MM.1S (cell line): ENCODE measurements around the gene C11orf91.

Experiments used
- DNase-seq: peaks from one replicate; pipeline ENCODE4 v3.0.0-alpha.2; 2015
- H2AFZ ChIP-seq: fragments of 300-600 bp; sonication (generic); 2 replicates; pipeline ENCODE4 v1.6.0; 2016; ENCODE audit warnings: antibody characterized with exemption, low read length
- H3F3A ChIP-seq: fragments of 300-600 bp; sonication (generic); 2 replicates; pipeline ENCODE4 v1.6.1; 2016; ENCODE audit warnings: mild to moderate bottlenecking, antibody characterized with exemption, low read length, moderate library complexity, mixed read lengths; ENCODE audit not compliant: insufficient read depth
- H3K27ac ChIP-seq: fragments of 300-600 bp; sonication (generic); 2 replicates; pipeline ENCODE4 v1.5.1; 2016; ENCODE audit warnings: mild to moderate bottlenecking, low read length
- H3K27me3 ChIP-seq: fragments of 300-600 bp; sonication (generic); replicated peaks from 2 replicates; pipeline ENCODE4 v1.6.0; 2016; ENCODE audit warnings: low read length; ENCODE audit not compliant: insufficient read depth
- H3K36me3 ChIP-seq: fragments of 300-600 bp; sonication (generic); replicated peaks from 2 replicates; pipeline ENCODE4 v1.6.1; 2016; ENCODE audit warnings: mild to moderate bottlenecking, low read length, mixed read lengths; ENCODE audit not compliant: insufficient read depth
- H3K4me1 ChIP-seq: fragments of 300-600 bp; sonication (generic); 2 replicates; pipeline ENCODE4 v1.6.1; 2016; ENCODE audit warnings: low read length, mixed read lengths
- H3K4me2 ChIP-seq: fragments of 300-600 bp; sonication (generic); 2 replicates; pipeline ENCODE4 v1.6.0; 2016; ENCODE audit warnings: low read depth, low read length
- H3K4me3 ChIP-seq: fragments of 300-600 bp; sonication (generic); 2 replicates; pipeline ENCODE4 v1.5.1; 2016; ENCODE audit warnings: low read length, mixed read lengths
- H3K79me2 ChIP-seq: fragments of 300-600 bp; sonication (generic); 2 replicates; pipeline ENCODE4 v1.6.1; 2016; ENCODE audit warnings: mixed run types, low read length, mixed read lengths
- H3K9ac ChIP-seq: fragments of 300-600 bp; sonication (generic); 2 replicates; pipeline ENCODE4 v1.6.1; 2016; ENCODE audit warnings: low read length, mixed read lengths
- H3K9me2 ChIP-seq: fragments of 300-600 bp; sonication (generic); replicated peaks from 2 replicates; pipeline ENCODE4 v1.6.1; 2016; ENCODE audit warnings: mild to moderate bottlenecking, low read length, mixed read lengths; ENCODE audit not compliant: insufficient read depth
- H3K9me3 ChIP-seq: fragments of 300-600 bp; sonication (generic); replicated peaks from 2 replicates; pipeline ENCODE4 v1.6.1; 2016; ENCODE audit warnings: mild to moderate bottlenecking, low read length, mixed read lengths; ENCODE audit not compliant: insufficient read depth
- H4K20me1 ChIP-seq: fragments of 300-600 bp; sonication (generic); 2 replicates; pipeline ENCODE4 v1.6.1; 2016; ENCODE audit warnings: mild to moderate bottlenecking, low read length, moderate library complexity, mixed read lengths; ENCODE audit not compliant: insufficient read depth
- CTCF ChIP-seq: fragments of 300-600 bp; sonication (generic); IDR thresholded peaks from 2 replicates; pipeline ENCODE4 v1.5.1; 2016; ENCODE audit warnings: antibody characterized with exemption, low read length, mixed read lengths
- EZH2 ChIP-seq: fragments of 300-600 bp; sonication (generic); optimal IDR thresholded peaks from 2 replicates; pipeline ENCODE3; 2017; ENCODE audit warnings: low read depth, mild to moderate bottlenecking, antibody characterized with exemption, low read length, mixed read lengths
- EZH2phosphoT487 ChIP-seq: fragments of 300-600 bp; sonication (generic); IDR thresholded peaks from 2 replicates; pipeline ENCODE4 v1.6.1; 2018; ENCODE audit warnings: antibody characterized with exemption, low read length

Gene C11orf91

GRCh38 chr11:33695051-33695566 is 5.5 kb downstream of the C11orf91 start:
- no peaks in the 10 kb centered on the region for H3K79me2 ChIP-seq
- no peaks in the 10 kb centered on the region for H3F3A ChIP-seq
- no peaks in the 10 kb centered on the region for H3K9me3 ChIP-seq
- H3K4me1 ChIP-seq: peaks cover 6% of the 10 kb centered on the region; the same call in 1 of the 2 replicates
- no peaks in the 10 kb centered on the region for H3K27me3 ChIP-seq
- no peak overlapping the region for H3K4me2 ChIP-seq
- no peaks in the 10 kb centered on the region for H3K36me3 ChIP-seq
- no peak for DNase-seq
- H2AFZ ChIP-seq: no peak overlapping the region
- H3K9me2 ChIP-seq: no peaks in the 10 kb centered on the region
- no peak overlapping the region for H3K4me3 ChIP-seq
- no peaks in the 10 kb centered on the region for H4K20me1 ChIP-seq
- H3K27ac ChIP-seq: no peak overlapping the region
- TF ChIP-seq EZH2 (no peak), CTCF (no peak), EZH2phosphoT487 (no peak)
- no peak overlapping the region for H3K9ac ChIP-seq

GRCh38 chr11:33694346-33695050 is 6.1 kb downstream of the C11orf91 start:
- DNase-seq: no peak
- no peaks in the 10 kb centered on the region for H3K27me3 ChIP-seq
- H3K9me2 ChIP-seq: no peaks in the 10 kb centered on the region
- no peaks in the 10 kb centered on the region for H3K36me3 ChIP-seq
- no peaks in the 10 kb centered on the region for H4K20me1 ChIP-seq
- no peak overlapping the region for H3K4me2 ChIP-seq
- H3K4me3 ChIP-seq: no peak overlapping the region
- TF ChIP-seq CTCF (no peak), EZH2phosphoT487 (no peak), EZH2 (no peak)
- H3K27ac ChIP-seq: no peak overlapping the region
- H3K79me2 ChIP-seq: no peaks in the 10 kb centered on the region
- no peak overlapping the region for H2AFZ ChIP-seq
- no peak overlapping the region for H3K9ac ChIP-seq
- H3K4me1 ChIP-seq: peaks cover 6% of the 10 kb centered on the region; the same call in 1 of the 2 replicates
- H3K9me3 ChIP-seq: no peaks in the 10 kb centered on the region
- H3F3A ChIP-seq: no peaks in the 10 kb centered on the region

- Histone ChIP-seq H3K4me3 (no peak overlapping the region), H3K27me3 (no peaks in the 10 kb centered on the region), H4K20me1 (no peaks in the 10 kb centered on the region), H3K9me2 (no peaks in the 10 kb centered on the region), H2AFZ (no peak overlapping the region), H3K4me2 (no peak overlapping the region), H3K79me2 (no peaks in the 10 kb centered on the region), H3K4me1 (peaks cover 14% of the 10 kb centered on the region), H3K27ac (no peak overlapping the region), H3K9me3 (no peaks in the 10 kb centered on the region), H3K9ac (no peak overlapping the region), H3F3A (no peaks in the 10 kb centered on the region), H3K36me3 (no peaks in the 10 kb centered on the region)
- no peak for DNase-seq
- TF ChIP-seq EZH2phosphoT487 (no peak), CTCF (no peak), EZH2 (no peak)
Measured at GRCh38 chr11:33692541-33692940, 8.1 kb downstream of the C11orf91 start.
